ENCODE measurements around the gene MGA.

MGA gene

DNA sequence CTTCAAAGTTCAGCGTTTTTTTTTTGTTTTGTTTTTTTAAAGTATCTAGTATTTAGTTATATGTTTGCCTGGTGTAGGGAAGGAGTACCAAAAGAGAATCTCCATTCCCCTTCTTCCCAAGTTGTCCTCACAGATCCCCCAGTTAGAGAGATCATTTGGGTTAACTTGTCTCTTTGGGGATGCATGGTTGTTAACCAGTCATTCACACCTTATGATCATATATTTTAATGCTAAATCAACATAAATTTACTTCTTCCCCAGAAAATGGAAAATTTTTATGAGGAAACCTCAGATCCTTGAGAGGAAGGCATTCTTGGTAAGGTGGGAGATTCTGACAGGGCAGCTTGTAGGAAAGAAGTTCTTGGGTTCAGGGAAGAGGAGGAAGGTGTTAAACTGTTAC lies 1.5 kb upstream of the MGA start:
- no peak for DNase-seq (ENCODE audit: low read depth)

DNA sequence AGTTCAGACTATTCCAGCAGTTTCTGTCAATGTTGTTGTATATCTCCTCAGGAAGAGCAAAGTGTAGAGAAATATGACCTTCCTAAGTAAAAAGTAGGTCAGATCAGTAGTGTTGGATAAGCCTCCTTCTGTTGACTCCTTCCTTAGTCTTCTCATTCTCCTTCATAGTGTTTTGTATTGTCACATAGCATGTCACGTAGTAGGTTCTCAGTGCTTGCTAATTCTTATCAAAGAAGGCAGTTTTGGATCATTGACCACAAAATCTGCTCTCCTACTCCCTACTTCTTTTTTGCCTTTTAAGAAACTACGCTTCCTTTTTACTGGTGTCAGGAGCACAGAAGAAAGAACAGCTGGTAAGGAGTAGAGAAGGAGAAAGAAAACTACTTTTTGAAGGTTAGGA lies 1.0 kb upstream of the MGA start:
- DNase-seq (ENCODE audit: low read depth): no peak

DNA sequence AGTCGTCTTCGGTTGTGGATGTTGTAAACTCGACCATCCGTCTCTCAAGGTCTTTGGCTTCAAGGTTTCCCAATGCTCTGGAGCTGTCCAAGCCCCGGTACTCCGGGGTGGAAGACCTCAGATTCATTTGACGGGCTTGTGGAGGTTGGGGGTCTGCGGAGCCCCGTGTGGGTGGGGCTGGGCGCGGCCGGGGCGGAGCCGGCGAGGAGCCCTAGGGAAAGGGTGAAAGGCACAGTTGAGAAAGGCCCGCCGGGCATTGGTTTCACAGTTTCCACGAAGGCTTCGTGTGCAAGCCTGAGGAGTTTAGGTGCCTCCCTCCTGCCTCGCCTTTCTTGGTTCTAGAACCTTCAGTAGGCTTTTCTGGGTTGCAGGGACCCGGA lies 360 bp upstream of the MGA start:
- no peak for DNase-seq (ENCODE audit: low read depth)

DNA sequence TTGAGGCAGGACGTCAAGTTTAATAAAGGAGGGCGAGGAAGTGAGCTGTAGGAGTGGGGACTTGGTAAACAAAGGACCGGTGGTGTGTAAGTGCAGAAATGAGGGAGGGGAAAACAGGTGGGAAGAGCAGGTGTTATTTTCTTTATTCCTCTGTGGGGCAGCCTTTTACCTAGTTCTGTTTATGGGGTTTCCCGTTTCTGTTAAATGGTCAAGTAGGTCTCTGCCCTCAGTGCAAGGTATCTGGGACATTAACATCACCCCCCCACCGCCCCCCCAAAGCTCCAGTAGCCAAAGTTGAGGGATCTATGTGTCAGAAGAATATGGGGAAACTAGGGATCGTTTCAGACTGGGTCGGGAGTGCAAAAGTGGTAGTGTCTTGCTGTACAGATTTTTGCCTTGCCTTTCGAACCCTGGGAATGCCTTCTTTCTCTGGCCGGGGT lies 893 bp downstream of the MGA start:
- DNase-seq (ENCODE audit: low read depth): no peak

DNA sequence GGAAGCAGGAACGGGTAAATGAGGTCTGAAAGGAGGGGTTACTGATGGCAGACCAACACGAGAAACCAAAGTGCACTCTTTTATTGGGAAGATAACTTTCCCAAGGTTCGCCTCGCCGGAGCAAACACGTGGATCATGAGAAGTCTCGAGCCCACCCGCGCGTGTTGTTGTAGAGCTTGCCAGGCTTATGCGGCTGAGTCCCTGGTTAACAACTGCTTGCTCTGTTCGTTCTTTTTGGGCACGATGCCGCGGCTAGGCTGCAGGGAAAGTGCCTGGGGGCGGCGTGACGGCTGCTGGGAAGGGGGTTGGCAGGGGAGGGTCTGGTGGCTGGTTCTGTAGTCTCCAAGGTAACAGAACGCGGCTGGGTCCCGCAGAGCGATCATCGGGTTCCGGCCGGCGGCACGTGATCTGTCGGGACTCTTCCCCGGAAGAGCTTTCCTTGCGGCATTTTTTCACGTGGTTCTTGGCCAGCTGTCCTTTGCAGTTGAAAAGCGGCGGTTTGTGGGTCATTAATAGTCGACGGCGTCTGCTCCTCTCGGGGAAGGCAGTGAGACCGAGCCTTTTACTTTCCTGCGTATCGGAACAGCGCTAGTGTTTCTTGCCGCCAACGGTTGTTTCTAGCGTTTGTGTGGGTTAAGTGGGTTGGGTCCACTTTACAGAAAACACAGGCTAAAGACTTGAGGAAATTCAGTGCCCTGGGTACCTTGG lies 1.5 kb downstream of the MGA start:
- peak; percentile 68 for DNase-seq (ENCODE audit: low read depth)

DNA sequence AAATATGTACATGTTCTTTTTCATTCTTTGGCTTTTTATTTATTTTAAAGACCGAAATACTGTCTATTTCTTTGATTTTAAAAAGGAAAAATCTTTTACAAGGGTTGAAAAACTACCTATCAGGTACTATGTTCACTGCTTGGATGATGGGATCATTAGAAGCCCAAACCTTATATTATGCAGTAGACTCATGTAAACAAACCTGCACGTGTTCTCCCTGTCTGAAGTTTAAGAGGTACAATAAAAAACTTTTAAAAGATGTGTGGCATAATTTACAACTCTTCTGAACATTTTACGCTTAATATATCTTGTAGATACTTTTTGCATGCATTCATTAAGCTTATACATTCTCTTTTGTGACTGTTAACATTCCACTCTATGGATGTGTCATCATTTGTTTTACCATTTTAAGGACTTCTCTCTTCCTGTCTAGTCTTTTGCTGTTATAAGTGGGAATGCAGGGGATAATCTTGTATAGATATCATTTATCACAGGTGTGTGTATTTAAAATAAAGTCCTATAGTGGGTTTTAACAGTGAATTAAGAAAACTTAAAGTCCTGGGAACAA lies 6.2 kb downstream of the MGA start:
- no peak for DNase-seq (ENCODE audit: low read depth)

DNA sequence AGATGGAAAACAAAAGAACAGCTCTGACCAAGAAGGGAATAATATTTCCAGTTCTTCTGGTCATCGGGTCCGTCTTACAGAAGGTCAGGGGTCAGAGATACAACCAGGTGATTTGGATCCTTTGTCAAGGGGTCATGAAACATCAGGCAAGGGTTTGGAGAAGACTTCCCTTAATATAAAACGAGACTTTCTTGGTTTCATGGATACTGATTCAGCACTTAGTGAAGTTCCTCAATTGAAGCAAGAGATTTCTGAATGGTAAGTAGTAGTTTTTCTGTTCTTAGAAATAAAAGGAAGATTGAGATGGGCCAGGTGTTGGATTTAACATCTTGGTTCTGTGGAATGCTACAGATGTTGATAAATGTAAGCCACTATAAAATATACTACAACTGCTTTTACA lies 9.5 kb downstream of the MGA start:
- no peak for DNase-seq (ENCODE audit: low read depth)

DNA sequence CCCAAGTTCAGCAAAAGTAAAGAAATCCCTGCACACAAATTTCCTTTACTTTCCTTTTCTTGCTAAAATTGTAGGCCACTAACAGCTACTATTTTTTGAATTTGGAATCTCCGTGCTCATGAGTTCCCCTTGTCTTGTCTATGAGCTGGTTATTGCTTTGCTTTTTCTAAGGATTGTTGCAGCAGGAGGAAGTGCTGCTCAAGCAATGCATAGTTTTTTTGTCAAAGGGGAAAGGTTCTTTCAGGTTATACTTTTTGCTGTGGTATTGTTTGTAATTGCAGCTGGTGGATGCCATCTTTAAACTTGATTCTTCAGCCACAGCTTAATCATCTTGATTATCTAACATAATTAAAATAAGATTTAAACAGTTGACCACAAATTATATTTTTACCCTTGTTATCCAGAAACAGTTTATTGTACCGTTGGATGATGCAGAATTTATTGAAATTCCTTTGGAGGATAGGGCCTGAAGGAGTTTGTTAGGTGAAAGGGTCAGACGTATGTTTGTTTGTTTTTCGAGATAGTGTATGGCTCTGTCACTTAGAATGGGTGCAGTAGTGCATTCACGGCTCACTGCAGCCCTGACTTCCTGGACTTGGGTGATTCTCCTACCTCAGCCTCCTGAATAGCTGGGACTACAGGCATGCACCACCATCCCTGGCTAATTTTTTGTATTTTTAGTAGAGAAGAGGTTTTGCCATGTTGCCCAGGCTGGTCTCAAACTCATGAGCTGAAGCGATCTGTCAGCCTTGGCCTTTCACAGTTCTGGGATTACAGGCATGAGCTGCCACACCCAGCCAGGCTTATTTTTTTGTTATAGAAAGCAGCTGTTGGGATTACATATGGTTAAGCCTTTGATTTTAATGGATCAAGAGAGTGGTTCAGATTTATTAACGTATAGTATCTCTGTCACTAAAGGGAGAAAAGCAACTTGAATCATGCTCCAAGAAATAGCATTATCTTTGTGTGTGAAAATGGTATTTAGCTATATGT lies 11.7 kb downstream of the MGA start:
- DNase-seq (ENCODE audit: low read depth): no peak

DNA sequence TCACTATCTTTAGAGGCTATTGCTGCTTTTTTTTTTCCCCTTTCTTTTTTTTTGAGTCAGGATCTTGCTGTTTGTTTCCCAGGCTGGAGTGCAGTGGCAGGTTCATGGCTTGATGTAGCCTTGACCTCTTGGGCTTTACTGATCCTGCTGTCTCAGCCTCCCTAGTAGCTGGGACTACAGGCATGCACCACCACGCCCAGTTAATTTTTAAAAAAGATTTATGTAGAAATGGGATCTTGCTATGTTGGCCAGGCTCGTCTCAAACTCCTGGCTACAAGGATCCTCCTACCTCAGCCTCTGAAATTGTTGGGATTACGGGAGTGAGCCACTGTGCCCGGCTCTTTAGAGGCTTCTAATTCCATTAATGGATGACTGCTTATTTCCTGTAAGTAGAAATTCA lies 15.1 kb downstream of the MGA start:
- DNase-seq (ENCODE audit: low read depth): no peak

DNA sequence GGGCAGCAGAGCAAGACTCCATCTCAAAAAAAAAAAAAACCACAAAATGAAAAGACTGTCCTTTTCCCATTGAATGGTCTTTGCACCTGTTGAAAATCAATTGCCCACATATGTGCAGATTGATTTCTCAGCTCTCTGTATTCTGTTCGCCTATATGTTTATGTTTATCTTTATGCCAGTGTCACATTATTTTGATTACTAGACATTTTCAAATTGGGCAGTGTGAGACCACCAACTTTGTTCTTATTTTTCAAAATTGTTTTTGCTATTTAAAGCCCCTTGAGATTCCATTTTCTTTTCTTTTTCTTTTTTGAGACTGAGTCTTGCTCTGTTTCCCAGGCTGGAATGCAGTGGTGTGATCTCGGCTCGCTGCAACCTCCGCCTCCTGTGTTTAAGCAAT lies 18.5 kb downstream of the MGA start:
- DNase-seq (ENCODE audit: low read depth): no peak

DNA sequence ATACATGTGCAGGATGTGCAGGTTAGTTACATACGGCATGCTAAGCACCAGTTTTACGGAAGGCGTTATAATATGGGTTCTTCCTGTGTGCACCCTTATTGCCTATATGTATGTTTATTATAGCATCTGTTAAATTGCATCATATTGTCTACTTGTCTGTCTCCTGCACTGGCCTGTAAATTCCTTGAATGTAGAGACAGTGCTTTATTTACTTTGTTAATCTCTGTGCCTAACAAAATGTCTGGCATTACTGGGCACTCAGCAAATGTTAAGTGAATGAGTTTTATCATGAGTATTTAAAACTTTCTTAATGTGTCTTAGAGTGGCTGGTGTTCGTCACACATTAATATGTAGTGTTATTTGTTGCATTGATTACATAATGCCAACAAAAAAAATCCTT lies 23.8 kb downstream of the MGA start:
- no peak for DNase-seq (ENCODE audit: low read depth)

DNA sequence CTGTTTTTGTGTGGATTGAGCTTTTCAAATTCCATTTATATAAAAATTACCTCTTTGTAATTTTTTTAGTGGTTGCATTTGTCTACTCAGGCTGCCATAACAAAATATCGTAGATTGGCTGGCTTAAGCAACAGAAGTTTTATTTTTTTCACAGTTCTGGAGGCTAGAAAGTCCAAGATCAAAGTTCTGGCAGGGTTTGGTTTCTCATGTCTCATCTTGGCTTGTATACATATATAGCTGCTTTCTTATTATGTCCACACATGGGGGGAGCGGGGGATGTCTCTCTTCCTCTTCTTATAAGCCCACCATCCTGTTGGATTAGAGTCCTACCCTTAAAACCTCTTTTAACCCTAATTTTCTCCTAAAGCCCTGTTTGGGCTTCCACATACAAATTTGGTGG lies 28.5 kb downstream of the MGA start:
- no peak for DNase-seq (ENCODE audit: low read depth)

DNA sequence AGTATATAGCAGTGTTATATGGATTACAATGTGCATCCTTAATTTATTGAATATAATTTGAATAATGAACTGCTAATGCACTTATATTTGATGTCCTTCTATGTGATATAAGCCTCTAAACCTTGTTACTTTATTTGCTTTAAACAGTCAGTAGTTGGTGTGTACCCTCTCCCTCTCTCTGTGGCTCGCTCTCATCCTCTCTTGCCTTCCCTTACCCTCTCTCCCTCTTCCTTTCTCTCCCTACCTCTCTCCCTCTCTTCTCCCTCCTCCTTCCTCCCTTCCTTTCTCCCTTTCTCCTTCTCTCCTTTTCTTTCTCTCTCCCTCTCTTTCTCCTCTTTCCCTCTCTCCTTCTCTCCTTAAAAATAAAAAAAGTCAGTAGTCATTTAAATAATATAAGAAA lies 28.9 kb downstream of the MGA start:
- DNase-seq (ENCODE audit: low read depth): no peak

DNA sequence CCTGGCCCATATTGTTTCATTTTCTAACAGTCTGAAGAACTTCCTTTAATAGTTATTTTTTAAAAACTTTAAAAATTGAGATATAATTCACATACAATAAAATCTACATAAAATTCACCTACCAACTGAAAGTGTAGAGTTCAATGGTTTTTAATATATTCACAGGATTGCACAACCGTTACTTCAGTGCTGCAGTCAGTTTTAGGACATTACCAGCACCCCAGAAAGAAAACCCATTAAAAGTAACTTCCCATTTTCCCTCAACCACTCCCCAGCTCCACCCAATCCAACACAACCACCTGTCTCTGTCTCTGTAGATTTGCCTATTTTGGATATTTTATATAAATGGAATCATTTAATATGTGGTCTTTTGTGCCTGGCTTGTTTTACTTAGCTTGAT lies 29.6 kb downstream of the MGA start:
- no peak for DNase-seq (ENCODE audit: low read depth)

DNA sequence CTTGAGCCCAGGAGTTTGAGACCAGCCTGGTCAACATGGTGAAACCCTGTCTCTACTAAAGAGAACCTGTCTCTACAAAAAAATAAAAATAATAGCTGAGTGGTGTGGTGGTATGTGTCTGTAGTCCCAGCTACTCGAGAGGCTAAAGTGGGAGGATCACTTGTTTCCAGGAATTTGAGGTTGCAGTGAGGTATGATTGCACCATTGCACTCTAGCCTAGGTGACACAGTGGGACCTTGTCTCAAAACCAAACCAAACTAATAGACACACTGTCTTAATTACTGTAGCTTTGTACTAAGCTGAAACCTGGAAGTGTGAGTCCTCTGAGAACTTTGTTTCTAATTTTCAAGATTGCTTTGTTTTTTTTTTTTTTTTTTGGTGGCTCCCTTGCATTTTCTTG lies 30.4 kb downstream of the MGA start:
- DNase-seq (ENCODE audit: low read depth): no peak

DNA sequence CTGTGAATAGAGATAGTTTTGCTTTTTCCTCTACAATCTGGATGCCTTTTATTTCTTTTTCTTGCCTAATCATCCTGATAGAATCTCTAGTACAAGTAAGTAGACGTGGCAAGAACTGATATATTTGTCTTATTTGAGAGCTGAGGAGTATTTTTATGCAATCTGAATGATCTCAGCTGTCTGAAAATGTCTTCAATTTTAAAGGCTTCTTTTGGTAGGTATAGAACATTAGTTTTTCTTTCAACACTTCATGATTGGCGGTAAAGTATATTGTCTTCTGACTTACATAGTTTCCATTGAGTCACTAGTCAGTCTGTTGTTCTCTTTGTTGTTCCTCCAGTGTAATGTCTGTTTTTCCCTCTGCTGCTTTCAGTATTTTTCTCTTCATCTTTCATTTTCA lies 31.3 kb downstream of the MGA start:
- DNase-seq (ENCODE audit: low read depth): no peak

DNA sequence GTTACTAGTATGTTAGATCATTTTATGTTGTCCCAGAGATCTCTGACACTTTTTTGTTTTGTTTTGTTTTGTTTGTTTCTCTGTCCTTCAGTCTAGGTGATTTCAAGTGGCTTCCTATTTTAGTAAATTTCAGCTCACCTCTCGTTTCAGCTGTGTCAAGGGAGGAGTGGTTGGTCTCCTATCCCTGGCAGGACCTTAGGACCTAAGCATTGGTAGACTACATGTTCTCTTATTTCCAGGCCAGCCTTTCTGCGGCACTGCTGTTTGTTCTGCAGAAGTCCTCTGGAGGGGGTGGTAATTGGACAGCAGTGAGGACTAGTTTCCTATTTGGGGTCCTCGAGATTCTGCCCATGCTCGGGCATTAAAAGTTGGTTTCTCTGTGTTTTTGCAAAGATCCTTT lies 31.8 kb downstream of the MGA start:
- no peak for DNase-seq (ENCODE audit: low read depth)

DNA sequence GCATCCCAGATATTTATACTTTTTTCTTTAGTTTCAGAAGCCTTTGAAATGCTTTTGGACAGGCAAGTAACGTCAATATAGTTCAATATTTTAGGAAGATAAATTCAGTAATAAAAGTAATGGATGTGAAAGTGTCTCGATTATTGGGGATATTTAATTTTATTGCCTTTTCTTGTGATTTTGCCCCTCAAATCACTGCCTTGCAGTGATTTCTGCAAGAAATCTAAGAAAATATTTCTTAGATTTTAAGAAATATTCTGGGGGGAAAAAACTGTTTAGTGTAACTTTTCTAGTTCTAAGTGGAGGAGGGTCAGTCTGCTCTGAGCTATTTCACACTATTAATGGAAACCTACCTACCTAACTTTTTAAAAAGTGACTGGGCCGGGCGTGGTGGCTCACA lies 33.6 kb downstream of the MGA start:
- no peak for DNase-seq (ENCODE audit: low read depth)

DNA sequence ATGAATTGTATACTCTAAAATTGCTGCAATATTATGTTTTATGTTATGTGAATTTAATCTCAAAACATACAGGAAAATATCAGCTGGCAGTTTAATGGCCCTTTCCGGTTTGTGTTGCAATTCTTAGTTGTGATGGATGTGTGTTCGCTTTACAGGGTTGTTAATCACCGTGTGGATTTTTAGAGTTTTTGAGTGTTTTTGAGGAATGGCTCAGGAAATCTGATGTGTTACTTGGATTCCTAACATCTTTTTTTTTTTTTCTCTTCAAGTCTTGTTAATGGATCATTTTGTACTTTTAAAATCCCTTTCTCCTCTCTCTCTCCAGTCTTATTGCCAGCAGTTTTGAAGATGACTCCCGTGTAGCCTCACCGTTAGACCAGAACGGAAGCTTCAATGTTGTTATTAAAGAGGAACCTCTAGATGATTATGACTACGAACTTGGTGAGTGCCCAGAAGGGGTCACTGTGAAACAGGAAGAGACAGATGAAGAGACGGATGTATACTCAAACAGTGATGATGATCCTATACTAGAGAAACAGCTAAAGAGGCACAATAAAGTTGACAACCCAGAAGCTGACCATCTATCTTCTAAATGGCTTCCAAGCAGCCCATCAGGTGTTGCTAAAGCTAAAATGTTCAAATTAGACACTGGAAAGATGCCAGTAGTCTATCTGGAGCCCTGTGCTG lies 35.7 kb downstream of the MGA start:
- DNase-seq (ENCODE audit: low read depth): peak; percentile 17

DNA sequence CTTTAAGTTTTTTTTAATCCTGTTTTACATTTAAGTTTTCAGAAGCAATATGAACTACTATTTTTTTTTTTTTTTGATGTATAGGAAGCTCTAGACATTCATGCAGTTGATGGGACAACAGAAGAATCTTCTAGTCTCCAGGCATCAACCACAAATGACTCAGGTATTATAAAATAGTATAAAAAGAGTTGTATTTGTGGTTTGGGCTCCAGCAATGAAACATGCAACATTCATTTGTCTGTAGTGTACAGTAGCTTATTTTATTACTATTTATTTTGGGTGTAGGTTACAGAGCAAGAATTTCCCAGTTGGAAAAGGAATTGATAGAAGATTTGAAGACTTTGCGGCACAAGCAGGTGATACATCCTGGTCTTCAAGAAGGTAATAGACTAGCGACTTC lies 38.6 kb downstream of the MGA start:
- DNase-seq (ENCODE audit: low read depth): no peak

DNA sequence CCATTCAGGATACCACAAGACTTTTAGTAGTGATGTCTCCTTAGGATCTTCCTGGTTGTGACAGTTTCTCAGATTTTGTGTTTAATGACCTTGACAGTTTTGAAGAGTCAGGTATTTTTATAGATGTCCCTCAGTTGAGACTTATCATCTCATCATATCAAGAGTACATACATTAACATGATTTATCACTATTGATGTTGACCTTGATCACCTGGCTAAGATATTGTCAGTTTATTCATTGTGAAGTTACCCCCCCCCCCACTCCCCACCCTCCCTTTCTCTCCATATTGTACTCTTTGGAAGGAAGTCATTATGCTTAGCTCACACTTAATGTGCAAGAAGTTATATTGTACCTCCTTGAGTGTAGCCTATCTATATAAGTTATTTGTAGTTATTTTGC lies 42.9 kb downstream of the MGA start:
- no peak for DNase-seq (ENCODE audit: low read depth)

DNA sequence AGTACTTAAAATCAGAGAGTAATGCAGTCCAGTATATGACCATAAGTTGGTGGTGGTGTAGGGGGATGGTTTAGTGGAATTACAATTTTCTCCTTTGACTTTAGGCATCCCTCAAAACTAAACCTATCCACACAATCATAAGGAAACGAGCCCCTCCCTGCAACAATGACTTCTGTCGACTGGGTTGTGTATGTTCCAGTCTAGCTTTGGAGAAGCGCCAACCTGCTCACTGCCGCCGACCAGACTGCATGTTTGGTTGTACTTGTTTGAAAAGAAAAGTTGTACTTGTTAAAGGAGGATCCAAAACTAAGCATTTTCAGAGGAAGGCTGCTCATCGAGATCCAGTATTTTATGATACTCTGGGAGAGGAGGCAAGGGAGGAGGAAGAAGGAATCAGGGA lies 52.8 kb downstream of the MGA start:
- DNase-seq (ENCODE audit: low read depth): no peak

DNA sequence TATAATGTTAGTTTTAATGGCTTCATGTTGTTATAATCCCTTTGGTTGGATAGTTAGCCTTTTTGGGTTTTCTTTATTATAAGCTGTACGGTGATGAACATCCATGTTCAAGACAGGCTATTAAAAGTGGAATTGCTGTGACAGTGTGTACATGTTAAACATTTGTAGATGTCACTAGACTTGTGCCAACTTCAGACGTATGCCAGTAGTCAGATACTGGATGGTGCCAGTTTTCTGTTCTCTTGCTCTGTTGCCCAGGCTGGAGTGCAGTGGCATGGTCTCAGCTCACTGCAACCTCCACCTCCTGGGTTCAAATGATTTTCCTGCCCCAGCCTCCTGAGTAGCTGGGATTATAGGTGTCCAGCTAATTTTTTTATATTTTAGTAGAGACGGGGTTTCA lies 54.1 kb downstream of the MGA start:
- no peak for DNase-seq (ENCODE audit: low read depth)
